ENCODE results near the gene NSRP1. TPM values are rescaled to one million over a fixed set of nuclear protein-coding genes. Genes with fewer than 3 reads are reported as not detected.

The NSRP1 gene
- total RNA-seq, 1 donor from 2014 or later = 11.1 TPM

- DNase-seq (ENCODE audit: low read depth) = no peak
- TF ChIP-seq CTCF (IDR thresholded peaks at IDR 0.05; ENCODE audit: insufficient read depth, low read length, poor library complexity, severe bottlenecking) = no peak
- no peaks in the 10 kb centered on the region for H3K27me3 ChIP-seq (ENCODE audit: control insufficient read depth, insufficient read depth, low read length)
- H3K36me3 ChIP-seq (ENCODE audit: control insufficient read depth, insufficient read depth, low read length) = no peaks in the 10 kb centered on the region
- H3K4me3 ChIP-seq (ENCODE audit: low read depth, low read length) = no peak overlapping the region
Observed at GRCh38 chr17:30148376-30148775, 31.8 kb downstream of the NSRP1 start.

- no peak for TF ChIP-seq CTCF (IDR thresholded peaks at IDR 0.05; ENCODE audit: insufficient read depth, low read length, poor library complexity, severe bottlenecking)
- H3K27me3 ChIP-seq (ENCODE audit: control insufficient read depth, insufficient read depth, low read length) = no peaks in the 10 kb centered on the region
- DNase-seq (ENCODE audit: low read depth) = no peak
- H3K4me3 ChIP-seq (ENCODE audit: low read depth, low read length) = no peak overlapping the region
- H3K36me3 ChIP-seq (ENCODE audit: control insufficient read depth, insufficient read depth, low read length) = no peaks in the 10 kb centered on the region
Observed at GRCh38 chr17:30151471-30151870, 34.9 kb downstream of the NSRP1 start.

- Histone ChIP-seq H3K4me3 (ENCODE audit: low read depth, low read length) (no peak overlapping the region), H3K36me3 (ENCODE audit: control insufficient read depth, insufficient read depth, low read length) (no peaks in the 10 kb centered on the region), H3K27me3 (ENCODE audit: control insufficient read depth, insufficient read depth, low read length) (no peaks in the 10 kb centered on the region)
- no peak for TF ChIP-seq CTCF (IDR thresholded peaks at IDR 0.05; ENCODE audit: insufficient read depth, low read length, poor library complexity, severe bottlenecking)
- DNase-seq (ENCODE audit: low read depth) = no peak
Observed at GRCh38 chr17:30153463-30153862, 36.8 kb downstream of the NSRP1 start.

- Histone ChIP-seq H3K36me3 (ENCODE audit: control insufficient read depth, insufficient read depth, low read length) (no peaks in the 10 kb centered on the region), H3K4me3 (ENCODE audit: low read depth, low read length) (no peak overlapping the region), H3K27me3 (ENCODE audit: control insufficient read depth, insufficient read depth, low read length) (no peaks in the 10 kb centered on the region)
- DNase-seq (ENCODE audit: low read depth) = no peak
- TF ChIP-seq CTCF (IDR thresholded peaks at IDR 0.05; ENCODE audit: insufficient read depth, low read length, poor library complexity, severe bottlenecking) = no peak
Observed at GRCh38 chr17:30155389-30155788, 38.8 kb downstream of the NSRP1 start.

- Histone ChIP-seq H3K36me3 (ENCODE audit: control insufficient read depth, insufficient read depth, low read length) (no peaks in the 10 kb centered on the region), H3K4me3 (ENCODE audit: low read depth, low read length) (no peak overlapping the region), H3K27me3 (ENCODE audit: control insufficient read depth, insufficient read depth, low read length) (no peaks in the 10 kb centered on the region)
- TF ChIP-seq CTCF (IDR thresholded peaks at IDR 0.05; ENCODE audit: insufficient read depth, low read length, poor library complexity, severe bottlenecking) = no peak
- no peak for DNase-seq (ENCODE audit: low read depth)
Observed at GRCh38 chr17:30158896-30159625, 42.4 kb downstream of the NSRP1 start.
